Measurements from ENCODE around the gene FRAS1. TPM values are rescaled to one million over a fixed set of nuclear protein-coding genes. Genes with fewer than 3 reads are reported as not detected.

Gene FRAS1
- total RNA-seq, 4 donors from 2014 or later, result 1.0 to 32.5 (median 3.3) TPM

DNA sequence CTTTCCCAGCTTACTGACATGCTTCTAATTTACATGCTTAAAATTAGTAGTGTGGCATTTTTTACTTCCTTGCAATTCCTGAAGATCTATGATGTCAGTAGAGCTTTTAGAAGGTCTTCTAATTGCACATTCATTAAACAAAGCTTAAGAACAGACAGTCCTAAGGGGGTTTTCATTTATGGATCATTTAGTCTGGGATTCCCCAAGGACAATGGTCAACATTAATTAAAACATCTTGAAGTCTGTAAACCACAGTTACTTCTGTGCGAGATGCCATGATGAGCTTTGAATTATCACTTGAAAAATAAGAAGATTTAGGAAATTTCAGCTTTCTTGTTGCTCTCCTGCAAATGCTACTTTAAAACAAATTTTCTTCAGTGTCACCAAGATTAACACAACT is 514.7 kb downstream of the FRAS1 start:
- H3K27ac ChIP-seq, result no peak overlapping the region
- no peak for TF ChIP-seq CTCF (IDR thresholded peaks at IDR 0.05)
- TF ChIP-seq POLR2A (IDR thresholded peaks at IDR 0.05), result no peak

DNA sequence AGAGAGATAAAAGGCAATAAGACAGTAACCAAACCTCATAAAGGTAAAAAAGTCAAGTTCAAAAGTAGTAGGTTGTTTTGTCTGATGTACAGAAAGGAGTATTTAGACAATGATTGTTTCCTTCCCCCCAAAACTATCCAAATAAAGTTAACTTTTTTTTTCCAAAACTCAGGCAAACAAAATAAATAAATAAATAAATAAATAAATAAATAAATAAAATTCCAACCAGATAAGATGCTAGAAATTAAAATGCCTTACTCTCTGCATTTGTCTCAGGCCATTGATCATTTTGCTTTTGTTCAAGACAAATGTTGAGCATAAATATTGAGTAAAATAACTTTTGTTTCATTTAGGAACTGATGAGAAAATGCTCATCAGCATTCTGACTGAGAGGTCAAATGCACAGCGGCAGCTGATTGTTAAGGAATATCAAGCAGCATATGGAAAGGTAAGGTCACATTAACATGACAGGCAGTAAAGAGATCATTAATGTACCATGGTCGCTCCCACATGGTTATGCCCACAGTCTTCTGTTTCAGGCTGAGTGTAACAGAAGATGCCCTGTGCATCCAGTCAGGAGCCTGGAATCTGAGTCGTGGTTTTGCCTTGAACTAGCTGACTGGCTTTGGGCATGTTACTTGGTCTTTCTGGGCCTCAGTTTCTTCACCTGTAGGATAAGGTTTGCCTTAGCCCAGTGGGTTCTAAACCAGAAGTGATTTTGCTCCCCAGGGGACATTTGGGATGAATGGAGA is 521.7 kb downstream of the FRAS1 start:
- Histone ChIP-seq H3K4me3 (no peak overlapping the region), H3K36me3 (no peaks in the 10 kb centered on the region), H3K9me3 (no peaks in the 10 kb centered on the region), H3K4me1 (no peaks in the 10 kb centered on the region), H3K27ac (no peak overlapping the region), H3K27me3 (no peaks in the 10 kb centered on the region)
- intact Hi-C loops (cut with DNase I; ENCODE audit: low total_unique reads), result no loop called here
- no peak for TF ChIP-seq CTCF (IDR thresholded peaks at IDR 0.05)
- no peak for TF ChIP-seq POLR2A (IDR thresholded peaks at IDR 0.05)
- no peak for DNase-seq

More for the DNA sequence above, 514.7 kb downstream of the FRAS1 start:
- Histone ChIP-seq H3K4me1 (no peaks in the 10 kb centered on the region), H3K36me3 (no peaks in the 10 kb centered on the region), H3K27me3 (no peaks in the 10 kb centered on the region), H3K4me3 (no peak overlapping the region), H3K9me3 (no peaks in the 10 kb centered on the region)
- no peak for DNase-seq
- intact Hi-C loops (cut with DNase I; ENCODE audit: low total_unique reads), result no loop called here

DNA sequence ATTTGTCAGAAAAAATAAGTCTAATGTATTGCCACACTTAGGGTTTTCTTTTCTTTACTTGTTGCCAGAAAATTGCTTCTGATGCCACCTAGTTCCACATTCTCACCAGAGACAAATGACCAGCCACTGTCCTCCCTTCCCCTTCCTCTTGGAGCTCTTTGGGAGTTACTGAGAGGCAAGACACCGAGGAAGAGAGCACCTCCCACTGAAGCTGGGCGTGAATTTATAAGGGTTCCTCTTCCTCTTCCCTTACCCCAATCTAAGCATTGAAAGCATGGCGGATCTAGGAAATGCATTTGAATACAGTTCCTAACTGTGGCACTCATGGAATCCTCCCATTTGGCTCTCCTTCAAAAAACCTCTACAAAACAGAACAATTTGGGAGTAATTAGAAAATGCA is 524.5 kb downstream of the FRAS1 start:
- no peak overlapping the region for H3K4me3 ChIP-seq
- intact Hi-C loops (cut with DNase I; ENCODE audit: low total_unique reads), result no loop called here
- no peaks in the 10 kb centered on the region for H3K9me3 ChIP-seq
- no peaks in the 10 kb centered on the region for H3K36me3 ChIP-seq
- no peak for DNase-seq
- no peaks in the 10 kb centered on the region for H3K27me3 ChIP-seq
- no peak overlapping the region for H3K27ac ChIP-seq
- no peaks in the 10 kb centered on the region for H3K4me1 ChIP-seq
- TF ChIP-seq CTCF (IDR thresholded peaks at IDR 0.05) (no peak), POLR2A (IDR thresholded peaks at IDR 0.05) (no peak)

DNA sequence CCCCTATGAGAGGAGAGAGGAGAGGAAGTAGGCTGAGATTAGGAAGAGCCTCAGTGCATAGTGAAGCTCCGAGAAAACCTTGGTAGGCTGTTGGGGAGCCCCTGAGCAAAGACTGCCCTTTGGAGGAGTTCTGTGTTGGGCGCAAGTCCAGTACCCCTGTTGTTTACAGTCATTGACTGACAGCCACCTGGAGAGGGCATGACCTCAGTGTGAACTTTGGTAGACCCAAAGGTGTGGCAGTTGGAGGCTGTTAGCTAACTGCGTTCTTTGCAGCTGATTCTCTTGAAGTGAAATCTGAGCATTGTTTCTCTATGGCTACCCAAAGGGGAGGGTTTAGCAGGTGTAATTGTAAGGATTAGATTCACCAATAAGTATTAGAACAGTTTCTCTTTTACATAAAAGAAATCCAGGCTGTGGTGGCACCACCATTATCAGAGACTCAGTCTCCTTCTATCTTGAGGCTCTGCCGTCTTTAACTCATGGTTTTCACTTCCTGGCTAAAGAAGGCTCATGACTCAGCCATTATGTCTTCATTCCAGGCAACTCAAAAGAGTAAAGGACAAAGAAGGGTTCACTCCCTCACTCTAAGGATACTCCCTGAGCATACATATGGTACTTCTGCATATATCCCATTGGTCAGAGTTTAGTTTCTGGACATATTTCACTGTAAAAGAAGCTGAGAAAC is 527.9 kb downstream of the FRAS1 start:
- intact Hi-C loops (cut with DNase I; ENCODE audit: low total_unique reads), result no loop called here
- no peak overlapping the region for H3K4me3 ChIP-seq
- H3K27me3 ChIP-seq, result no peaks in the 10 kb centered on the region
- no peaks in the 10 kb centered on the region for H3K4me1 ChIP-seq
- no peaks in the 10 kb centered on the region for H3K36me3 ChIP-seq
- no peak overlapping the region for H3K27ac ChIP-seq
- no peaks in the 10 kb centered on the region for H3K9me3 ChIP-seq
- TF ChIP-seq CTCF (IDR thresholded peaks at IDR 0.05), result no peak
- TF ChIP-seq POLR2A (IDR thresholded peaks at IDR 0.05), result no peak
- no peak for DNase-seq

- H3K9me3 ChIP-seq, result no peaks in the 10 kb centered on the region
- intact Hi-C loops (cut with DNase I; ENCODE audit: low total_unique reads), result no loop called here
- H3K4me3 ChIP-seq, result no peak overlapping the region
- H3K27me3 ChIP-seq, result no peaks in the 10 kb centered on the region
- no peak overlapping the region for H3K27ac ChIP-seq
- H3K4me1 ChIP-seq, result no peaks in the 10 kb centered on the region
- H3K36me3 ChIP-seq, result no peaks in the 10 kb centered on the region
- TF ChIP-seq CTCF (IDR thresholded peaks at IDR 0.05) (no peak), POLR2A (IDR thresholded peaks at IDR 0.05) (no peak)
- no peak for DNase-seq
Observed at GRCh38 chr4:78585633-78586032, 528.5 kb downstream of the FRAS1 start.

Measured in uterus (tissue), 4 donors.